DND-41 (cell line): ENCODE results near the gene NUDT3.

Source experiments
- EZH2 ChIP-seq: IDR thresholded peaks from 3 replicates; pipeline ENCODE4 v1.6.1; 2012; ENCODE audit warnings: borderline replicate concordance, low read depth, mild to moderate bottlenecking, moderate library complexity, low read length, inconsistent platforms; ENCODE audit not compliant: severe bottlenecking
- TF ChIP-seq, protein P1 (sequence below): IDR thresholded peaks from 2 replicates; pipeline ENCODE4 v1.5.1; 2012; ENCODE audit warnings: borderline replicate concordance, low read length, moderate library complexity, mild to moderate bottlenecking; ENCODE audit not compliant: poor library complexity, severe bottlenecking; ENCODE audit errors: extremely low read depth

DNA sequence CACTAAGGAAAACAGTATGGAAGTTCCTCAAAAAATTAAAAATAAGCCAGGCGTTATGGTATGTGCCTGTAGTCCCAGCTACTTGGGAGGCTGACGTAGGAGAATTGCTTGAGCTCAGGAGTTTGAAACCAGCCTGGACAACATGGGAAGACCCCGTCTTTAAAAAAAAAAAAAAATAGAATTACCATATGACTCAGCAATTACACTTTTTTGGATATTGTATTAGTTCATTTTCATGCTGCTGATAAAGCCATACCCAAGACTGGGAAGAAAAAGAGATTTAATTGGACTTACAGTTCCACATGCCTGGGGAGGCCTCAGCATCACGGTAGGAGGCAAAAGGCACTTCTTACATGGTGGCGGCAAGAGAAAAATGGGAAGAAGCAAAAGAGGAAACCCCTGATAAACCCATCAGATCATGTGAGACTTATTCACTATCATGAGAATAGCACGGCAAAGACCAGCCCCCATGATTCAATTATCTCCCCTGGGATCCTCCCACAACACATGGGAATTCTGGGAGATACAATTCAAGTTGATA is 132.9 kb downstream of the NUDT3 start:
- TF ChIP-seq, protein P1, sequence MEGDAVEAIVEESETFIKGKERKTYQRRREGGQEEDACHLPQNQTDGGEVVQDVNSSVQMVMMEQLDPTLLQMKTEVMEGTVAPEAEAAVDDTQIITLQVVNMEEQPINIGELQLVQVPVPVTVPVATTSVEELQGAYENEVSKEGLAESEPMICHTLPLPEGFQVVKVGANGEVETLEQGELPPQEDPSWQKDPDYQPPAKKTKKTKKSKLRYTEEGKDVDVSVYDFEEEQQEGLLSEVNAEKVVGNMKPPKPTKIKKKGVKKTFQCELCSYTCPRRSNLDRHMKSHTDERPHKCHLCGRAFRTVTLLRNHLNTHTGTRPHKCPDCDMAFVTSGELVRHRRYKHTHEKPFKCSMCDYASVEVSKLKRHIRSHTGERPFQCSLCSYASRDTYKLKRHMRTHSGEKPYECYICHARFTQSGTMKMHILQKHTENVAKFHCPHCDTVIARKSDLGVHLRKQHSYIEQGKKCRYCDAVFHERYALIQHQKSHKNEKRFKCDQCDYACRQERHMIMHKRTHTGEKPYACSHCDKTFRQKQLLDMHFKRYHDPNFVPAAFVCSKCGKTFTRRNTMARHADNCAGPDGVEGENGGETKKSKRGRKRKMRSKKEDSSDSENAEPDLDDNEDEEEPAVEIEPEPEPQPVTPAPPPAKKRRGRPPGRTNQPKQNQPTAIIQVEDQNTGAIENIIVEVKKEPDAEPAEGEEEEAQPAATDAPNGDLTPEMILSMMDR, result no peak
- TF ChIP-seq EZH2, result no peak
